ENCODE data around the gene SLC9C1. TPM values are rescaled to one million over a fixed set of nuclear protein-coding genes. Genes with fewer than 3 reads are reported as not detected.

SLC9C1 gene
- total RNA-seq, 1 experiment from 2014 or later = 0.79 TPM

GRCh38 chr3:112131111-112131510 is 162.9 kb downstream of the SLC9C1 start:
- Histone ChIP-seq H4K20me1 (ENCODE audit: insufficient read depth) (no peaks in the 10 kb centered on the region), H3K4me2 (ENCODE audit: low read length) (no peak overlapping the region), H3K4me3 (replicated peaks in 1 of 2; ENCODE audit: low read depth in 1 of 2, low read length in 2 of 2) (no peak overlapping the region), H3K79me2 (ENCODE audit: insufficient read depth, low read length) (no peaks in the 10 kb centered on the region), H3K9ac (ENCODE audit: low read length) (no peak overlapping the region), H3K4me1 (ENCODE audit: control insufficient read depth in 1 of 2, insufficient read depth in 2 of 2, low read length in 2 of 2) (no peaks in the 10 kb centered on the region; a peak in 1 of 4 replicates), H3K27me3 (ENCODE audit: insufficient read depth, low read length) (no peaks in the 10 kb centered on the region), H3K27ac (ENCODE audit: low read depth, low read length) (no peak overlapping the region), H3K9me3 (ENCODE audit: control insufficient read depth in 1 of 2, insufficient read depth in 1 of 2, low read depth in 1 of 2, low read length in 2 of 2) (no peaks in the 10 kb centered on the region), H2AFZ (ENCODE audit: low read depth, low read length, poor library complexity, severe bottlenecking) (no peak overlapping the region), H3K36me3 (ENCODE audit: control insufficient read depth in 1 of 2, insufficient read depth in 2 of 2, low read length in 2 of 2) (peaks cover 4 to 5% of the 10 kb centered on the region in 2 experiments; a peak in 2 of 4 replicates), H3K9me2 (ENCODE audit: insufficient read depth) (no peaks in the 10 kb centered on the region)
- TF ChIP-seq YY1 (IDR thresholded peaks at IDR 0.05; ENCODE audit: extremely low read depth, insufficient replicate concordance, low read depth, low read length) (no peak), RAD21 (IDR thresholded peaks at IDR 0.05; ENCODE audit: low read depth) (no peak), ELF1 (IDR thresholded peaks at IDR 0.05; ENCODE audit: borderline replicate concordance, low read depth) (no peak), CTCF (IDR thresholded peaks at IDR 0.05 in 2 of 3, conservative IDR thresholded peaks at IDR 0.05 in 1 of 3; ENCODE audit: borderline replicate concordance in 1 of 3, insufficient read depth in 1 of 3, low read depth in 2 of 3, low read length in 2 of 3) (no peak), JUND (IDR thresholded peaks at IDR 0.05) (no peak), CEBPB (IDR thresholded peaks at IDR 0.05; ENCODE audit: low read depth) (no peak), MAX (IDR thresholded peaks at IDR 0.05) (no peak), REST (IDR thresholded peaks at IDR 0.05; ENCODE audit: low read depth) (no peak), EGR1 (IDR thresholded peaks at IDR 0.05; ENCODE audit: low read depth) (no peak), EZH2phosphoT487 (IDR thresholded peaks at IDR 0.05; ENCODE audit: borderline replicate concordance) (no peak), ZFX (IDR thresholded peaks at IDR 0.05) (no peak), SIN3A (IDR thresholded peaks at IDR 0.05; ENCODE audit: low read depth) (no peak), POLR2AphosphoS5 (IDR thresholded peaks at IDR 0.05; ENCODE audit: low read depth, low read length) (no peak), CBX3 (IDR thresholded peaks at IDR 0.05; ENCODE audit: low read depth) (no peak), SP1 (IDR thresholded peaks at IDR 0.05; ENCODE audit: low read depth) (no peak), EZH2 (IDR thresholded peaks at IDR 0.05) (no peak)
- DNase-seq (ENCODE audit: low read depth, low spot score) = no peak
- ChIA-PET RAD21 (ENCODE audit: low non-redundant PET in 1 of 2, low total read pairs in 2 of 2, uncharacterized antibody in 2 of 2, unreplicated experiment in 2 of 2) (no interaction called here), POLR2A (no interaction called here), CTCF (interaction anchor here (1.0 kb wide), 1 partner anchor 20 kb away, joined by 4 read pairs; no protein-coding TSS in a partner anchor)
- BruUV-seq (replicated peaks) = no TSS peak
- intact Hi-C loops (cut with micrococcal nuclease) = no loop called here
- no peak for ATAC-seq

Measured in HCT116 (cell line).